Esophagus muscularis mucosa (tissue), 3 donors: ENCODE measurements around the gene FRMD4A.

ENCODE experiments used
- CTCF ChIP-seq, 3 experiments: fragments of 200-600 bp in 2 of 3; fragments of 450-650 bp in 1 of 3; sonication (generic) in 2 of 3; IDR thresholded peaks; one replicate each; pipeline ENCODE4 v1.5.1; 2017 to 2019; ENCODE audit warnings: antibody characterized with exemption in 3 of 3, mild to moderate bottlenecking in 2 of 3, moderate library complexity in 1 of 3
- POLR2A ChIP-seq: fragments of 450-650 bp; IDR thresholded peaks from one replicate; pipeline ENCODE4 v1.6.1; 2017; ENCODE audit warnings: antibody characterized with exemption, moderate library complexity, mild to moderate bottlenecking, low read depth
- POLR2AphosphoS5 ChIP-seq, 2 donors: sonication (generic); formaldehyde crosslinking; IDR thresholded peaks; one replicate each; pipeline ENCODE4 v1.6.1; 2017; ENCODE audit warnings: antibody characterized with exemption in 2 of 2

GRCh38 chr10:13671904-13672303 is 658.8 kb downstream of the FRMD4A start:
- TF ChIP-seq POLR2A (no peak), CTCF (IDR thresholded peaks at IDR 0.05) (no peak), POLR2AphosphoS5 (IDR thresholded peaks at IDR 0.05) (no peak)
